Upper lobe of left lung (tissue), 6 donors: ENCODE data around the gene PGAP6. TPM values are rescaled to one million over a fixed set of nuclear protein-coding genes. Genes with fewer than 3 reads are reported as not detected.

Source experiments
- ATAC-seq, 2 donors: fragments of 200-7000 bp; cut with Tn5 transposase; one replicate each; pipeline ENCODE4 v1.9.1; 2022; ENCODE audit warnings: mild to moderate bottlenecking in 2 of 2, moderate library complexity in 2 of 2; ENCODE audit not compliant: low FRiP score in 2 of 2
- DNase-seq, 2 donors: peaks; one replicate each; pipeline ENCODE4 v3.0.0-alpha.2; 2019 to 2020
- H3K27ac ChIP-seq, 4 donors: fragments of 200-600 bp; sonication (generic); one replicate each; pipeline ENCODE4 v1.5.1; 2016 to 2019
- H3K27me3 ChIP-seq, 4 donors: fragments of 200-600 bp; sonication (generic); one replicate each; pipeline ENCODE4 v1.5.1; 2017 to 2019
- H3K36me3 ChIP-seq, 4 donors: fragments of 200-600 bp; sonication (generic); one replicate each; pipeline ENCODE4 v1.5.1; 2016 to 2019
- H3K4me1 ChIP-seq, 4 donors: fragments of 200-600 bp; sonication (generic); one replicate each; pipeline ENCODE4 v1.5.1; 2018 to 2019
- H3K4me3 ChIP-seq, 4 donors: fragments of 200-600 bp; sonication (generic); one replicate each; pipeline ENCODE4 v1.5.1; 2017 to 2019; ENCODE audit warnings: mild to moderate bottlenecking in 2 of 4, moderate library complexity in 1 of 4
- H3K9me3 ChIP-seq, 4 donors: fragments of 200-600 bp; sonication (generic); one replicate each; pipeline ENCODE4 v1.5.1; 2018 to 2019
- CTCF ChIP-seq, 6 experiments: fragments of 450-650 bp in 4 of 6; fragments of 200-600 bp in 2 of 6; sonication (generic) in 2 of 6; IDR thresholded peaks; one replicate each; pipeline ENCODE4 v1.5.1; 2016 to 2019; ENCODE audit warnings: antibody characterized with exemption in 6 of 6
- EP300 ChIP-seq, 4 donors: sonication (generic); formaldehyde crosslinking; IDR thresholded peaks; one replicate each; pipeline ENCODE4 v1.5.1; 2017; ENCODE audit warnings: antibody characterized with exemption in 4 of 4, control low read depth in 2 of 4
- POLR2A ChIP-seq, 4 donors: fragments of 450-650 bp; IDR thresholded peaks; one replicate each; pipeline ENCODE4 v1.5.1; 2016 to 2017; ENCODE audit warnings: antibody characterized with exemption in 4 of 4, mild to moderate bottlenecking in 2 of 4
- POLR2AphosphoS5 ChIP-seq, 2 donors: sonication (generic); formaldehyde crosslinking; IDR thresholded peaks; one replicate each; pipeline ENCODE4 v1.5.1; 2017; ENCODE audit warnings: antibody characterized with exemption in 2 of 2
- WGBS, 2 donors: methylation state at CpG; one replicate each; pipeline ENCODE4 v1.1.5; 2017 to 2018; 5-methylcytosine and 5-hydroxymethylcytosine counted together
- total RNA-seq, 6 donors: library from RNA; depleted of rRNA in 4 of 6; stranded (reverse); fragments of >200 nt in 4 of 6; gene quantifications; one replicate each; pipeline versions ENCODE4 v1.1.0 to v1.2.1, GENCODE V29; 2016 to 2021
- donor health status: DM: no; HTN: no; CAD: no; lungs with moderate emphysema.
- donor health status: DM: no; HTN: yes; CAD: no; lungs with severe emphysema.

Gene PGAP6
- total RNA-seq, 6 donors from 2014 or later: 27.9 to 150 (median 96.4) TPM

- Histone ChIP-seq H3K9me3 (no peaks in the 10 kb centered on the region), H3K4me1 (peaks cover 7 to 29% (median 14%) of the 10 kb centered on the region in 4 donors), H3K36me3 (peaks cover 0 to 6% (median 0%) of the 10 kb centered on the region in 4 donors), H3K4me3 (no peak overlapping the region), H3K27ac (no peak overlapping the region), H3K27me3 (no peaks in the 10 kb centered on the region)
- WGBS, 2 donors: 72 to 78% methylated on average over 6 to 10 of the region's 10 CpGs
- TF ChIP-seq EP300 (IDR thresholded peaks at IDR 0.05) (no peak), CTCF (IDR thresholded peaks at IDR 0.05) (no peak), POLR2A (IDR thresholded peaks at IDR 0.05) (no peak), POLR2AphosphoS5 (IDR thresholded peaks at IDR 0.05) (no peak)
- ATAC-seq: no peak
- DNase-seq: peak in 1 of 2 donors; percentile 78
Measured at GRCh38 chr16:354971-355461, 26.8 kb downstream of the PGAP6 start.

- ATAC-seq: no peak
- Histone ChIP-seq H3K36me3 (peaks cover 0 to 6% (median 0%) of the 10 kb centered on the region in 4 donors), H3K27me3 (no peaks in the 10 kb centered on the region), H3K9me3 (no peaks in the 10 kb centered on the region), H3K27ac (peak overlapping the region in 1 of 4 donors; percentile 89), H3K4me1 (peaks cover 7 to 29% (median 14%) of the 10 kb centered on the region in 4 donors), H3K4me3 (no peak overlapping the region)
- WGBS, 2 donors: 89 to 95% methylated on average over 9 to 11 of the region's 12 CpGs
- DNase-seq: peak in 1 of 2 donors; percentile 81
- TF ChIP-seq POLR2AphosphoS5 (IDR thresholded peaks at IDR 0.05) (no peak), CTCF (IDR thresholded peaks at IDR 0.05) (no peak), EP300 (IDR thresholded peaks at IDR 0.05) (no peak), POLR2A (IDR thresholded peaks at IDR 0.05) (no peak)
Measured at GRCh38 chr16:354291-354881, 27.4 kb downstream of the PGAP6 start.

- H3K4me1 ChIP-seq: peaks cover 7 to 37% (median 14%) of the 10 kb centered on the region in 4 donors
- TF ChIP-seq POLR2AphosphoS5 (IDR thresholded peaks at IDR 0.05): no peak
- no peak for TF ChIP-seq CTCF (IDR thresholded peaks at IDR 0.05)
- H3K27ac ChIP-seq: peak overlapping the region; percentile 27 to 89 (median 68)
- H3K4me3 ChIP-seq: peak overlapping the region in 3 of 4 donors; percentile 83 to 90 (median 84)
- H3K9me3 ChIP-seq: no peaks in the 10 kb centered on the region
- DNase-seq (no peak), ATAC-seq (no peak)
- no peaks in the 10 kb centered on the region for H3K27me3 ChIP-seq
- peaks cover 0 to 6% (median 0%) of the 10 kb centered on the region in 4 donors for H3K36me3 ChIP-seq
- 74 to 85% methylated on average over 7 to 18 of the region's 25 CpGs for WGBS, 2 donors
Measured at GRCh38 chr16:353404-354290, 28.1 kb downstream of the PGAP6 start.

- ATAC-seq (peak; percentile 94 to 98), DNase-seq (peak; percentile 100)
- H3K27me3 ChIP-seq: no peaks in the 10 kb centered on the region
- H3K36me3 ChIP-seq: peaks cover 0 to 6% (median 0%) of the 10 kb centered on the region in 4 donors
- peak in 1 of 4 donors; percentile 71 for TF ChIP-seq POLR2A (IDR thresholded peaks at IDR 0.05)
- peak in 1 of 2 donors; percentile 50 for TF ChIP-seq POLR2AphosphoS5 (IDR thresholded peaks at IDR 0.05)
- peak; percentile 81 to 87 (median 84) for TF ChIP-seq CTCF (IDR thresholded peaks at IDR 0.05)
- TF ChIP-seq EP300 (IDR thresholded peaks at IDR 0.05): no peak
- peak within 1 kb of the TSS; percentile 72 to 89 (median 74) for H3K27ac ChIP-seq
- no peaks in the 10 kb centered on the region for H3K9me3 ChIP-seq
- WGBS, 2 donors: 0 to 7% methylated on average over 1 to 51 of the region's 113 CpGs
- peaks cover 7 to 45% (median 14%) of the 10 kb centered on the region in 4 donors for H3K4me1 ChIP-seq
- H3K4me3 ChIP-seq: peak within 1 kb of the TSS; percentile 71 to 90 (median 84)
Measured at GRCh38 chr16:352547-353403, 29.0 kb downstream of the PGAP6 start, which contains the start of gene AXIN1. TSS of gene AXIN1 (minus strand) at chr16:352723. CDS start at chr16:347025, 5,698 bp downstream.
